OCI-LY7 (cell line): Measurements from ENCODE around the gene RAF1. TPM values are rescaled to one million over a fixed set of nuclear protein-coding genes. Genes with fewer than 3 reads are reported as not detected.

Experiments used
- BruUV-seq: library from RNA; stranded (reverse); fragments of 400-500 nt; replicated peaks from 2 replicates; lab custom pipeline; 2021; lab: Mats Ljungman, UMichigan
- CTCF ChIA-PET: fragments of 300-600 bp; sonication (Branson Sonifier 250); formaldehyde crosslinking; loops from one replicate; lab custom pipeline; 2022; ENCODE audit warnings: antibody characterized with exemption; ENCODE audit not compliant: unreplicated experiment; lab: Charles Lee
- POLR2A ChIA-PET: fragments of 300-600 bp; sonication (Branson Sonifier 250); formaldehyde crosslinking; loops from one replicate; lab custom pipeline; 2022; ENCODE audit warnings: antibody characterized with exemption; lab: Charles Lee
- DNase-seq: peaks from one replicate; pipeline ENCODE4 v3.0.0-alpha.2; 2015; ENCODE audit warnings: low spot score
- H2AFZ ChIP-seq: fragments of 200-600 bp; sonication (generic), shearing (Covaris generic); 2 replicates; pipeline ENCODE4 v1.6.1; 2014; ENCODE audit warnings: mild to moderate bottlenecking, antibody characterized with exemption, low read length, moderate library complexity
- H3K27ac ChIP-seq: fragments of 200-600 bp; sonication (generic); 2 replicates; pipeline ENCODE4 v1.5.1; 2014; ENCODE audit warnings: mixed run types, low read depth, mild to moderate bottlenecking, moderate library complexity, low read length, inconsistent platforms; ENCODE audit not compliant: poor library complexity, severe bottlenecking
- H3K36me3 ChIP-seq: fragments of 200-600 bp; sonication (generic); 2 replicates; pipeline ENCODE4 v1.6.1; 2014; ENCODE audit warnings: mild to moderate bottlenecking, antibody characterized with exemption, low read length, moderate library complexity, mixed read lengths; ENCODE audit not compliant: insufficient read depth
- H3K4me1 ChIP-seq: fragments of 200-600 bp; sonication (generic); 2 replicates; pipeline ENCODE4 v1.5.1; 2014; ENCODE audit warnings: mild to moderate bottlenecking, low read length; ENCODE audit not compliant: insufficient read depth, poor library complexity, severe bottlenecking
- H3K4me2 ChIP-seq: fragments of 200-600 bp; sonication (generic); 2 replicates; pipeline ENCODE4 v1.6.1; 2014; ENCODE audit warnings: mild to moderate bottlenecking, low read length
- H3K4me3 ChIP-seq: fragments of 200-600 bp; sonication (generic); 2 replicates; pipeline ENCODE4 v1.5.1; 2014; ENCODE audit warnings: mild to moderate bottlenecking, low read depth, low read length; ENCODE audit not compliant: poor library complexity, severe bottlenecking
- H3K79me2 ChIP-seq: fragments of 200-600 bp; sonication (generic); 2 replicates; pipeline ENCODE4 v1.6.1; 2016; ENCODE audit warnings: low read depth, mild to moderate bottlenecking, low read length, moderate library complexity, mixed read lengths; ENCODE audit not compliant: insufficient read depth
- H3K9me2 ChIP-seq: fragments of 200-600 bp; sonication (generic); 2 replicates; pipeline ENCODE4 v1.6.1; 2016; ENCODE audit warnings: mild to moderate bottlenecking, low read length, mixed read lengths; ENCODE audit not compliant: insufficient read depth
- H3K9me3 ChIP-seq: fragments of 200-600 bp; sonication (generic); 2 replicates; pipeline ENCODE4 v1.6.1; 2014; ENCODE audit warnings: mild to moderate bottlenecking, mixed run types, low read length, mixed read lengths
- H4K20me1 ChIP-seq: fragments of 200-600 bp; sonication (generic); 2 replicates; pipeline ENCODE4 v1.6.1; 2014; ENCODE audit warnings: mild to moderate bottlenecking, antibody characterized with exemption, low read length, moderate library complexity, mixed read lengths; ENCODE audit not compliant: insufficient read depth
- EZH2phosphoT487 ChIP-seq: fragments of 200-600 bp; sonication (generic); IDR thresholded peaks from 2 replicates; pipeline ENCODE4 v1.6.1; 2018; ENCODE audit warnings: low read depth, borderline replicate concordance, mild to moderate bottlenecking, mixed run types, antibody characterized with exemption, low read length, moderate library complexity, mixed read lengths
- intact Hi-C: fragments of 100-400 bp; cut with micrococcal nuclease; formaldehyde crosslinking; loops from one replicate; pipeline ENCODE4 v1.10.0; 2022; ENCODE audit not compliant: unreplicated experiment
- total RNA-seq, 2 experiments: library from RNA; depleted of rRNA in 1 of 2; stranded (reverse); fragments of >200 nt in 1 of 2; shearing (Covaris generic) in 1 of 2; gene quantifications; 2 replicates each; pipeline ENCODE4 v1.2.3, GENCODE V29; 2014 to 2022
- TF ChIP-seq, protein P1 (sequence below): fragments of 200-600 bp; sonication (generic); conservative IDR thresholded peaks from 2 replicates; pipeline ENCODE4 v1.5.1; 2014; ENCODE audit warnings: mild to moderate bottlenecking, antibody characterized with exemption, low read length, moderate library complexity, mixed read lengths

Gene RAF1
- total RNA-seq, 2 experiments from 2014 or later: 88.0 to 90.8 TPM

DNA sequence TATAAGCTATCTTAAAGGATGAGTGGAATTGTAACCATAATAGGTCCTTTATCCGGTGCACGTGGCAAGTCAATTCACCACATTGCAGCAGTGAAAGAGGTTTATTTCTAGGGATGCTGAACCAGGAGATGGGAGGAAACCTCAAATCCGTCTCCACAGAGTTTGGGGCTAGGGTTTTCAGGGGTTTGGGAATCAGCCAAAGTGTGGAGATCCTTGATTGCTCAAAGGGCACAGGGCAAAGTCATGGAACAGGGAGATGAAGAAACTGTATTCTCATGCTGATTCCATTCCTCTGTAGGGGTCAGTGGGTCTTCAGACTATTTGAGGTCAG lies 7.2 kb upstream of the RAF1 start:
- Histone ChIP-seq H3K4me1 (no peaks in the 10 kb centered on the region), H3K9me2 (no peaks in the 10 kb centered on the region), H3K36me3 (no peaks in the 10 kb centered on the region), H4K20me1 (no peaks in the 10 kb centered on the region), H3K79me2 (no peaks in the 10 kb centered on the region), H3K27ac (no peak overlapping the region), H3K4me2 (no peak overlapping the region), H2AFZ (no peak overlapping the region), H3K4me3 (no peak overlapping the region), H3K9me3 (no peaks in the 10 kb centered on the region)
- ChIA-PET POLR2A (no interaction called here), CTCF (no interaction called here)
- DNase-seq: no peak
- TF ChIP-seq EZH2phosphoT487: no peak
- TF ChIP-seq, protein P1, sequence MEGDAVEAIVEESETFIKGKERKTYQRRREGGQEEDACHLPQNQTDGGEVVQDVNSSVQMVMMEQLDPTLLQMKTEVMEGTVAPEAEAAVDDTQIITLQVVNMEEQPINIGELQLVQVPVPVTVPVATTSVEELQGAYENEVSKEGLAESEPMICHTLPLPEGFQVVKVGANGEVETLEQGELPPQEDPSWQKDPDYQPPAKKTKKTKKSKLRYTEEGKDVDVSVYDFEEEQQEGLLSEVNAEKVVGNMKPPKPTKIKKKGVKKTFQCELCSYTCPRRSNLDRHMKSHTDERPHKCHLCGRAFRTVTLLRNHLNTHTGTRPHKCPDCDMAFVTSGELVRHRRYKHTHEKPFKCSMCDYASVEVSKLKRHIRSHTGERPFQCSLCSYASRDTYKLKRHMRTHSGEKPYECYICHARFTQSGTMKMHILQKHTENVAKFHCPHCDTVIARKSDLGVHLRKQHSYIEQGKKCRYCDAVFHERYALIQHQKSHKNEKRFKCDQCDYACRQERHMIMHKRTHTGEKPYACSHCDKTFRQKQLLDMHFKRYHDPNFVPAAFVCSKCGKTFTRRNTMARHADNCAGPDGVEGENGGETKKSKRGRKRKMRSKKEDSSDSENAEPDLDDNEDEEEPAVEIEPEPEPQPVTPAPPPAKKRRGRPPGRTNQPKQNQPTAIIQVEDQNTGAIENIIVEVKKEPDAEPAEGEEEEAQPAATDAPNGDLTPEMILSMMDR: no peak
- intact Hi-C loops: no loop called here
- no TSS peak for BruUV-seq

DNA sequence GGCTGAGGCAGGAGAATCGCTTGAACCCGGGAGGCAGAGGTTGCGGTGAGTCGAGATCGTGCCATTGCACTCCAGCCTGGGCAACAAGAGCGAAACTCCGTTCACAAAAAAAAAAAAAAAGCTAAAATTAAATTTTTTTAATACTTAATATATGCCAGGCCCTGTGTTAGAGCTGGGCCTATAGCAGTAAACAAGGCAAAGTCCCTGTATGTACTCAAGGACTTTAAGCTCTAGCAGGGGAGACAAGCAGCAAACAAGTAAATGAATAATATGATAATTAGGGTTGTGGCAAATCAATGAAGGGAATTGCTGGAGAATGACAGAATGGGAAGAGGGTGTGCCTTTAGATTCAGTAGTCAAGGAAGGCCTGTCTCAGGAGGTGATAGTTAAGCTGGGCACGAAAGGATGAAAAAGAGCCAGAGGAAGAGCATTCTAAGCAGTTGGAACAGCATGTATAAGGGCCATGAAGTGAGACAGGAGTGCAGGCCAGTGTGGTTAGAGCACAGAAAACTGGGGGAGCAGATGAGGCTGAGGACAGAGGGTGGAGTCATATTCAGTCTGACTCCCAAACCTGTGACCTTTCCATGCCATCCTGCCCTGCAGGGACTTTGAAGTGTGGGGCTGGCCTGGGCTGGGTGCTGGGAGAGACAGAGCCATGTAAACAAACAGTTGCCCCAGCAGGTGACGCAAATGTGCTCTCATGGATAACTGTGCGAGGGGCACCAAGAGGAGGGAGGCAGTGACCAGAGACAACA lies 6.6 kb upstream of the RAF1 start:
- TF ChIP-seq, protein P1: no peak
- no peak for TF ChIP-seq EZH2phosphoT487
- POLR2A ChIA-PET: no interaction called here
- no TSS peak for BruUV-seq

DNA sequence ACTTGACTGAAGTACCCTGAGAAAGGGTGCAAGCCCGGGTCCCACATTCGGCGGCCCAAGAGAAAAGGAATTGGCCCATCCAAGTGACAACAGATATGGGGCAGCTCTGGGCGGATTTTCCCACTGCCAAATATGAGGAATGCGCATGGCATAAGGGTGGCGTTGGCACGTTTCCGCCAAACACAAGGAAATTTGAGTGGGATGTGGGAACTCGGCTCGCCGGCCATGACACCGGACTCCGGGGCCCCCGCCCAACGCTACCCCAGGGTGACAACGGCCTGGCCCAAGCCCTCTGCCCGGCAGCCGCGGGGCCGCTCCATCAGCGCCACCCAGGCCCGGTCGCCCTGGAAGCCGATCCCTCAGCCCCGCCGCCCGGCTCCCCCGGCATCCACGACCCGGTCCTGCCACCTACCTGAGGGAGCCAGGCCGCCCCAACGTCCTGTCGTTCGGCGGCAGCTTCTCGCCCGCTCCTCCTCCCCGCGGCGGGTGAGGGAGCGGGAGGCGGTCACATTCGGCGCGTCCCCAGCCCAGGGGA lies 449 bp downstream of the RAF1 start:
- intact Hi-C loops: loop anchor here (5.0 to 10.0 kb wide), 3 partner anchors 51 to 1741 kb away; partner anchors contain the start of gene SLC6A6
- Histone ChIP-seq H3K79me2 (peaks cover 56% of the 10 kb centered on the region), H3K27ac (peak overlapping the region; percentile 83), H3K4me3 (peak overlapping the region; percentile 83), H2AFZ (peak overlapping the region; percentile 69), H3K9me2 (no peaks in the 10 kb centered on the region), H4K20me1 (peaks cover 24% of the 10 kb centered on the region; the same call in 1 of the 2 replicates), H3K36me3 (peaks cover 6% of the 10 kb centered on the region; the same call in 1 of the 2 replicates), H3K4me1 (peaks cover 30% of the 10 kb centered on the region), H3K4me2 (peak overlapping the region; percentile 96), H3K9me3 (no peaks in the 10 kb centered on the region)
- BruUV-seq: no TSS peak
- ChIA-PET CTCF (interaction anchor here (0.6 kb wide), 3 partner anchors 9 to 275 kb away, joined by 3 to 4 read pairs (median 3); no protein-coding TSS in a partner anchor), POLR2A (no interaction called here)
- DNase-seq: peak; percentile 70
- no peak for TF ChIP-seq EZH2phosphoT487
- TF ChIP-seq, protein P1: no peak

More for the DNA sequence above, 6.6 kb upstream of the RAF1 start:
- H3K36me3 ChIP-seq: no peaks in the 10 kb centered on the region
- H2AFZ ChIP-seq: no peak overlapping the region
- CTCF ChIA-PET: no interaction called here
- no peaks in the 10 kb centered on the region for H3K79me2 ChIP-seq
- H3K9me2 ChIP-seq: no peaks in the 10 kb centered on the region
- no peak overlapping the region for H3K27ac ChIP-seq
- H3K4me2 ChIP-seq: no peak overlapping the region
- no peak overlapping the region for H3K4me3 ChIP-seq
- intact Hi-C loops: no loop called here
- no peak for DNase-seq
- no peaks in the 10 kb centered on the region for H4K20me1 ChIP-seq
- no peaks in the 10 kb centered on the region for H3K9me3 ChIP-seq
- H3K4me1 ChIP-seq: no peaks in the 10 kb centered on the region
